Activated T-helper 9 cell treated with anti-CD3 and anti-CD28 coated beads, Interleukin-2, amount 50 U/mL, for 16 hours (primary cell): Measurements from ENCODE around the gene CDCA7L.
"Not testable (repeated sequence)": the region's sequence is repeated elsewhere in the genome, so short reads cannot be mapped to it uniquely, and the experiment has no call there.

ENCODE experiments used
- DNase-seq: peaks from one replicate; pipeline ENCODE4 v3.0.0-alpha.2; 2020; ENCODE audit warnings: low read depth

Gene CDCA7L

DNA sequence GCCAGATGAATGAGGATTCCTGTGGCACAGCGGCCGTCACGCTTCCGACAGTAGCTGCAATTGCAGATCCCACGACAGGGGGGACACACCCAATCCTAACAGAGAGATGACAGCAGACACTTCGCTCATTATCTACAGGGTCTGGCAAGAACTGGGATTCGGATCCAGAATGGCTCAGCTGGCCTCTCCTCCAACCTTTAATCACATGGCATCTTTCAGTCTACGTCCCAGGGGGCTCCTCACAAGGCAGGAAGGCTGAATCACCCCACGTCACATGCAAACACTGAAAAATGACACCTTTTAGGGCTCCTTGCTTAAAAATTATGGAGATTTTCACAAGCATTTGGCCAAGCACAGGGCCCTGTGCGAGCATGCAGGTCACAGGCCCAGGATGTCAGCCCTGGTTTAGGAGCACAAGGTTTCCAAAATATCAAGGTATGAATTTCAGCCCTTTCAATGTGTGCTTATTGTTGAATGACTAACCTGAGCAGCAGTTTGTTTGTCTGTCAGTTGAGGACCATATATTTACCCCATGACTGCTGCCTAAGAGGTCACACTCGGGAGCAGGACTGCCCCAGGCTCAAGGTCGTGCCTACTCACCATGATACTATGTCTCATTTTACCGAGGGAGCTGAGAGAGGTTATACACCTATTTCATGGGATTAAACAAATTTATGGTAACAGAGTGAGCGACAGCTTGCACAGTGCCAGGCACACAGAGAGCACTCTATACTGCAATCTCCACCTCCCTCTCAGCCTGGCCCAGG lies 42.5 kb downstream of the CDCA7L start:
- DNase-seq = no peak

DNA sequence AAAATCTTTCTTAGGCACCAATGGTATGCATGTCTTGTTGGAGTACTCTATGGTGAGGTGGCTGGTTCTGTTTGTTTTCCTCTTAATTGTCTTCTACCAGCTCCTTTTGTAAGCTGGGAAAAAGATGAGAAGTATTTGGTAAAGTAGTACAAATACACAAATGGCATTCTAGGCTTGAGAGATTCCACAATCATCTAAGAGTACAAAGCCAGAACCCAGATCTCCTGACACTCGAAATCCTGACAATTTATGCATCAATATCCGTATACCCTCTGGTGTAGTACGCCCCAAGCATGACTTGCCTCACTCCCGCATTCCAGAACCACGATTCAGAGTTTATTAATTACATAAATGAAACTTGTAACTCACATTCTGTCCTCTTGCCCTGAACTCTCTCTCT lies 43.5 kb downstream of the CDCA7L start:
- no peak for DNase-seq

DNA sequence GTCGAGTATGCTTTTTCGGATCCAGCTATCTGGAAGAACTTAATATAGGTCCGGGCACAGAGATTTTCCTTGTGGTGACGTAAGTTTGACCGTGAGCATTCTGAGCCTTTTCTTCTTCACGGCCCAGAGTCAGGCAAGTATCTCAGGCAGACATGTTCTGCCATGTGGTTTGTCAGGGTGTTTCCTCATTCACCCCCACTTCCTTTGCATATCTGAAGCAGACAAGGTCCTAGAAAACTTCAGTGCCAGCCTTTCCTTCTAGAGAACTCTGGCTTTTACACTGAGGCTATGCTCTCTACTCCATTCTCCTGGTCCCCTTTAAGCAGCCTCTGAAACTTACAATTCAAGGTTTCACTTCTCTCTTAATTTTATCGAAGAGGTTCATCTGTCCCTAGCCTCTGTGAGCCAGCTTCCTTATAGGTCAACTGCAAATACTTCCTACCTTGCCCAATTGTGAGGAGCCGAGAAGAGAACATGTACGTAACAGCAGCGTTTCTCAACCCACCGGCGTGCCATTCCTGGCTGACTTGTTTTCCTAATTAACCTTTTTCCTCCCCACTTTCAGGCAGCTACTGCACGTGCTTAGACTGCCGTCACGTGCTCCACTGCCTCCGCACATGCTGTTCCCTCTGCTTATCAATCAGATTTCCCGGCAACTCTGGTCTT lies 47.3 kb downstream of the CDCA7L start:
- DNase-seq = no peak

DNA sequence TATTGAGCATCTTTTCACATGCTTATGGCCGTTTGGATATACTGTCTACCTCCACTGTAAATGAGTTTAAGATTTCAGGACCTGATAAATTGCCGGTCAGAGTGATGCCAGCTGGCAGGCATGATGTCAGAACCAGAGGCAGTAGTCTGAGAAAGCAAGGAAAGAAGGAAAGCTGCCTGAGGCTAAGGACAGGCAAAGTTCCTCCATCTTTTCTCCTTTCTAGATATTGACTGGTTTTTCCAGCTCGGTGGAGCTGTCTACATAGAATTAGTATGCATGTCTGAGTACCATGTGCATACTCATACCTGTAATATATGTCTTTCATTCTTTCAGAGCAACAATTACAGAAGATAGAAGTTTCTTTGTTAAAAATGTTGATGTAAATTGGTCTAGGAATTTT lies 52.3 kb downstream of the CDCA7L start:
- DNase-seq = no peak

DNA sequence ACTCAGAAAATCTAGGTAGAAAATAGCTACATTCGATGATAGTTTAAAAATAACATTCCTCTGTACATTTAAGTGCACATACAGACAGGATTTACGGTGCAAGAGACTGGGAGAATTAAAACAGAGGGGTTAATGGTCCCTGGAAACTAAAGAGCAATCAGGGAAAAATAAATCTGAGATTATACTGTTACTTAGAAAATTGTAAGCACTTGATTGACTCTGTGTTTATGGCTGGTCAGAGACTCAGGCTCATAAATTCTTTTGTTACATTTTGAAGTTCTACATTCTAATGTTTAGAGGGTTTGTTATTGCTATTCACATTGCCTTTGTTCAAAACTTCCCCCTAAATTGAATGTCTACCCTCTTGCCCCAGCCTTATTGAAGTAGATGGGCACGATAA lies 54.4 kb downstream of the CDCA7L start:
- DNase-seq = no peak

DNA sequence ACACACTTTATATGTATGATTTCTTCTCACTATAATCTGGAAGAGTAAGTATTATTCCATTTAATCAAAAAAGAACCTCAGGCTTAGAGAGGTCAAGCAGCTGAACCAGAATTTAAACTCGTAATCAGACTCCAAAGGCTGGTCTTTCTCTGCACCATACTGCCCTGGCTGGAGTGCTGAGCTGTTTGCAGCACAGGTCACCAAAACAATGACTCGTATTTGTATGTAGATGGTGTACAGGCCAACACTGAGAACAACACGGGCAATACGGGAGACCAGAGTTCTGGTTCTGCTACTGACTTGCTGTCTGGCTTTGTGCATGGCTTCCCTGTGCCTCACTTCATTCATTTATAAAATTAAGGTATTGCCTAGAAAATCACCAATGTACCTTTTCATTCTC lies 57.9 kb downstream of the CDCA7L start:
- DNase-seq = no peak

DNA sequence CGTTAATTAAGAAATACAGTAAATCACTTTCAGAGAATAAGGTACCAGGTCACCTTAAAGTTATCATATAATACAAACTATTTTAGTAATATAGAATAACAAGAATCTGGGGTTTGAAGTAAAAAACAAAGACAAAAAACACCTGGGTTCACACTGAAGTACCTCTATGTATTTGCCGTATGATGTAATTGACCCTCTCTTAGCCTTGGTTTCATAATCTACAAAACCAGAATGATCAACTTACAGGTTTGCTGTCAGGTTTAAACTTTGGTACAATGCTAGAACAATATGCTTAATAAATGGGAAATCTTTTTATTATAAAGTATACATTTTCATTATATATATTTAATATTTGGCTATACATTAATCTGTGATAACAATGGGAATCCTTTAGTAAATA lies 58.3 kb downstream of the CDCA7L start:
- DNase-seq = no peak

DNA sequence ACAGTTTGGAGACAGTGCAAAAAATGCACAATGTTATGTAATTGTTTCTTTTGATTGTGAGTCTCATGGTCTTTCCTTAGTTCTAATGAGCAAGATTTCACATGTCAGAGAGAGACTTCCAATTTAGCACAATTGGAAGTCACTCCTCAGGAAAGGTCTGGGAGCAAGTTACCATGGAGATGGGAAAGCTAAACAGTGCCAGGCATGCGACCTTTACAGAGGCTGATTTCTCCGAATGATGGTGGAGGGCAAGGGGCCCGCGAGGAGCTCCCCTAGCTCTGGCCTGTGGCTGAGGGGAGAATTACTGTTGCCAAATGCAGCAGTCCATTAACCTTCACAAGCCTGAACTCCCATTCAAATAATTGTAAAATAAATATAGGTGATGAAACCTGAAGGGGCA lies 59.3 kb downstream of the CDCA7L start:
- no peak for DNase-seq

DNA sequence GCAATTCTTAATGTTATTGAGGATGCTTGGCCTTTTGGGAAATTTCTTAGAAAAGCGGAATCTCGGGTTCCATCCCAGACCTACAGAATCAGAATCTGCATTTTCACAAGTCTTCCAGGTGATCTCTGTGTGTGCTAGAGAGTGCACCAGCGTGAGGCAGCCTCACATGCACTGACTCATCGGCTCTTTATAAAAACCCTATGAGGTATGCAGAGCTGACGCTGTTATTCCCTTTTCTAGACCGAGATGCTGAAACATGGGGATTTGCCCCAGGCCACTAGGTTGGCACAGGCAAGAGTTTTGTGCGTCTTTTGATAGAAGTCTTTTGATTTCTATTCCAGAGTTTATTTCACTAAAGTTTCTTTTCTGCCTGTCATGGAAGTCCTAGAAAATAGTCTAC lies 61.2 kb downstream of the CDCA7L start:
- DNase-seq = no peak

DNA sequence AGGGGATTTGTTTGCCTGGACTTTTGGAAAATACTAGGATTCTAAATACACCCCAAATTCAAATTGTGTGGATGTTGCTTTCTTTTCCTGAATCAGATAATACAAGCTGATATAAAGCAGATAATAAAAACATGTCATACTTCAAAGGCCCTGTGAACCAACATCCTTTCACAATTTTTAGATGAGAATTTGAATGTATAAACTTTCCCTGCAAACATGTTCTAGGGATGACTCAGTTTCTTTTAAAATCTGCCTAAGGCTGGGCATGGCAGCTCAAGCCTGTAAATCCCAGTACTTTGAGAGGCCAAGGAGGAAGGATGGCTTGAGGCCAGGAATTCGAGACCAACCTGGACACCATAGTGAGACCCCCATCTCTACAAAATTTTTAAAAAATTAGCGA lies 62.2 kb downstream of the CDCA7L start:
- DNase-seq = not testable (repeated sequence)

DNA sequence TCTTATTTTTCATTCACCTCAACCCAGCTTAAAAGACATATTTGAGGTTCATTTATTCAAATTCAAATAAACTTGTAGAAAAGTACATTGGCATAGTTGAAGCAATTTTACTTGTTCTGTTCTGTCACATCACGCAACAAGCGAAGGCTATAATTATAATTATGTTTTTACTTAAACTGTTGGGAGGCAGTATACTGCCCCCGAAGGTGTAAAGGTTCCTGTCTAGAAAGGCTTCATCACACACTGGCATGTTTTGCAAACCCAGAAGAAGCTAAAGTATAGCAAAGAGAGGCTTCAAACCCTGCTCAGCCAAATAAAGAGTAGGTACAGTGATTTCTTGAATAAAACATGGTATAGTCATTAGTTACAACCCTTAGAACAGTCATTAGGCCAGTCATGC lies 62.6 kb downstream of the CDCA7L start:
- no peak for DNase-seq

DNA sequence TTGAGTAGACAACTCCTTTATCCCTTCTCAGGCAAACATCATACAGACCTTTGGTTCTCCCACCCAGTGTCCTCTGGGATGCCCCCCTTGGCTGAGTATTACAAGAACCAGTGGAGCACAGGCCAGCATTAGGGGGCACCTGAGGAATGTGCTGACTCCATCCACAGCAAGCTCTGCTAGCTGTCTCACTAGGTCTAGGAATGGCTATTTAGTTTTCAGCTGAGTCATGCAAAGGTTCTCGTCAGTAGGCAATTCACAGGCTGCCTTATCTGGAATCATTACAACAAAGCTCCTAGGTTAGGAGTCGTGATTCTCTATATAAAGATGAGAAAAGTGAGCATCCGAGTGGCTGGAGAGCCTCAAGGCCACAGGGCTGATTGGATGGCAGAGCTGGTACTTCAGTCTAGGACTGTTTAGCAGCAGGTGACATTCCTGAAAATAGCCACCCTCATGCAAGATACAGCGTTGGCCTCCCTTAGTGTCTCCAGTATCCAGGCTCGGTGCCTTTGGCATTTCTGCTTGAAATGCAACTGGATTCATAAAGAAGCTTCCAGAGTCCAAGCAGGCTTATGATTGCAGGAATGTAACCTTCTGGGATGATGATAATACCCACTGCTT lies 75.8 kb downstream of the CDCA7L start:
- no peak for DNase-seq

DNA sequence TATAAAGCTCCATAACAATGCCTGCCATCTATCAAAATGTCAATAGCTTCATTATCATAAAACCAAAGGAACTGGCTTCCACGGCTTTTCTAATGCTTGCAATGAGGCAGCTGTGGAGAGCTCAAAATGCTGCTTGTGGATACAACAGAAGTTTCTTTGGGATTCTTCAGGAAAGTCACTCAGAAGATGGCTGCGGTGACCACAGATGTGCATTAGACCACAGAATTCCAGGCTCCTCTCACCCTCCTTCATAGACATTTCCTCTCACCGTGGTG lies 77.2 kb downstream of the CDCA7L start:
- no peak for DNase-seq

DNA sequence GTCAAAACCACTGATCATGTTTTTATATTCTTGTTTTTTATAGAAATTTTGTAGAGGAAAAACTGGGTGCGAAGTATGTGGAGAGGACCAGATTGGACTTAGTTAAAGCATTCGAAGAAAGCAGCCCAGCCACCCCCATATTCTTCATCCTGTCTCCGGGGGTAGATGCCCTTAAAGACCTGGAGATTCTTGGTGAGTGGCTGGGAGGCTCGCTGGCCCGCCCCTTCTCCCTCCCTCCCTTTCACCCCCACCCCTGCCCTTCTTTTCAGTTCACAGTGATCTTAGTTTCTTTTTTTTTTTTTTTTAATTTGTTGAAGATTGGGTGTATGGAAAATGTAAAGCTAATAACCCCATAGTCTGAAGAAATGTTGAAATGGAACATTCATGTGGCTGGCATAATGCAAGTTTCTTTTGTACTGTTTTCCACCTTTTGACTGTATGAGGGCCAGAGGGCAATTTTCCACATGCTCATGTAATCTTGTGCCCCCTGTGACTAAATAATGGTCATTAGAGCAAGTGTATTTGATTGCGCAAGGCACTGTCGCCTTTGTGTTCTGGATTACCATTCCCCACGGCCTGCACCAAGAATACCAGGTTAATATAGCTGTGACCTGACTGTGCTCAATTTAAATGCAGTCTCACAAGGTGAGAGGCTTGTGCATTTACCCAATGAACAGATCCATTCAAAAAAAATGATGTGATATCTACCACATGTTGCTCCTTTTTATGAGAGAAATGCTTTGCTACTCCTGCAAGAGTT lies 77.7 kb downstream of the CDCA7L start:
- no peak for DNase-seq

DNA sequence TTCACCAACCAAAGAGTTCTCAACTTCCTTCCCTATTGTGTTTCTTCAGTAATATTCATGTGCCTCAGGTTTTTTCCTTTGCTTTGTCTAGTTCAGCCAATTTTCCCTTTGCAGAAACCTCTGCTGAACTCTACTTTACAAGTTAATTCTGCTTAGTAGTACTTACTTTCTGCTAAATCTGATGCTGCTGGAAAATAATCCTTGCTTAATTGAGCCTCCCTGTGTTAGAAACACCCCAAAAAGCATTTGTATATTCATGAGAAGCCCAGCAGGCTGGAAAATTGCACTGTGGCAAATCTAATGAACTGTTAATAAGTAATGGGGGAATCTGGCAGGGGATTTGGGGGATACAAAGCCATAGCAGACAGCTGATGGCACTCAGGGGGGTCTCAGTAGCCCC lies 78.5 kb downstream of the CDCA7L start:
- DNase-seq = no peak

DNA sequence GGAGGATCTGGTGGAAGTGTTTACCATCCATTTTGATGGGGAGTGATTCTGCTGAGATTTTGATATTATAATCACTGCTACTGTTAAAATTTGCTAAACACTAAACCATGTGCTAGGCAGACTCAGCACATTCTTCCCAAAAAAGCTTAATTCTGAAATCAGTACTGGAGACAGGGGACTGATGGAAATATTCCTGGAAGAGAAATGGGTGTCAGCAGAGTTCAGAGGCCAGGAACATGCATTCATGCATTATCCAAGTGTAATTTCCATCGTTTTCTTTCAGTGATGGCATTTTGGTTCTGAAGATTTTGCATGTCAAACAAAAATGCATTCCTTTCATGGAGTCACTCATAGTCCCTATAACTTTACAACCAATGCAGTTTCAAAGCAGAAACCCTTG lies 79.0 kb downstream of the CDCA7L start:
- DNase-seq = no peak

DNA sequence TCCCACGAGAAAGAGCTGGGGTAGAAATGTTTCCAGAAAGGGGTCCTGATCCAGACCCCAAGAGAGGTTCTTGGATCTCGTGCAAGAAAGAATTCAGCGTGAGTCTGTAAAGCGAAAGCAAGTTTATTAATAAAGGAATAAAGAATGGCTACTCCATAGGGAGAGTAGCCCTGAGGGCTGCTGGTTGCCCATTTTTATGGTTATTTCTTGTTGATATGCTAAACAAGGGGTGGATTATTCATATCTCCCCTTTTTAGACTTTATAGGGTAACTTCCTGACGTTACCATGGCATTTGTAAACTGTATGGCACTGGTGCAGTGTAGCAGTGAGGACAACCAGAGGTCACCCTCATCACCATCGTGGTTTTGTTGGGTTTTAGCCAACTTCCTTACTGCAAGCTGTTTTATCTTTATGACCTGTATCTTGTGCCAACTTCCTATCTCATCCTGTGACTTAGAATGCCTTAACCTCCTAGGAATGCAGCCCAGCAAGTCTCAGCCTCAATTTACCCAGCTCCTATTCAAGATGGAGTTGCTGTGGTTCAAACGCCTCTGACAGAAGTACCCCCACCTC lies 80.0 kb downstream of the CDCA7L start:
- not testable (repeated sequence) for DNase-seq

DNA sequence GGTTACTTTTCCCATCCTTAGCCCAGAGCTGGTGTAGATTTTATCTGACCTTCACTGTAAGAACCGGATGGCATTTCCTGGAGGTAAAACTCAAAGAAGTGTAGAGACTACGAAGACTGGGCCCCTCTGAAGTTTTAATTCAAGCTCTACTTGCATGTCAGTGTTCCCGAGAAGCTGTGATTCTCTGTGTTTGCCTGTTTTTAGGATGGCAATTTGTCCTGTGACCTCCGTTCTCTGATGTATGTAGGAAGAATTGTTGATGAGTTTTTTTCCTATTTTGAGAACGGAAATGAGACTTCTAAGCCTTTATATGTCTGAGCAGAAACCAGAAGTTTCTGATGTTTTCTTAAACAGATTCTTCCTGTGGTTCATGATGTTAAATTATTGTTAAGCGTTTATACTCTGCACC lies 94.1 kb downstream of the CDCA7L start:
- no peak for DNase-seq
